Measurements from ENCODE around the gene KCNJ14.
A peak's percentile ranks its signal among the peaks of the same experiment; 100 is the strongest.

The KCNJ14 gene

GRCh38 chr19:48511800-48512503 is 56.6 kb downstream of the KCNJ14 start, which contains the start of gene LMTK3:
TSS of gene LMTK3 (minus strand) at chr19:48511835. CDS start at chr19:48511576, 259 bp downstream.
- no peak for TF ChIP-seq CTCF (IDR thresholded peaks at IDR 0.05; ENCODE audit: extremely low read depth, missing control alignments)

GRCh38 chr19:48512504-48513288 is 57.3 kb downstream of the KCNJ14 start:
- peak; percentile 16 for DNase-seq (ENCODE audit: low spot score)

More at GRCh38 chr19:48511800-48512503, 56.6 kb downstream of the KCNJ14 start, which contains the start of gene LMTK3:
- DNase-seq (ENCODE audit: low spot score), result peak; percentile 74

DNA sequence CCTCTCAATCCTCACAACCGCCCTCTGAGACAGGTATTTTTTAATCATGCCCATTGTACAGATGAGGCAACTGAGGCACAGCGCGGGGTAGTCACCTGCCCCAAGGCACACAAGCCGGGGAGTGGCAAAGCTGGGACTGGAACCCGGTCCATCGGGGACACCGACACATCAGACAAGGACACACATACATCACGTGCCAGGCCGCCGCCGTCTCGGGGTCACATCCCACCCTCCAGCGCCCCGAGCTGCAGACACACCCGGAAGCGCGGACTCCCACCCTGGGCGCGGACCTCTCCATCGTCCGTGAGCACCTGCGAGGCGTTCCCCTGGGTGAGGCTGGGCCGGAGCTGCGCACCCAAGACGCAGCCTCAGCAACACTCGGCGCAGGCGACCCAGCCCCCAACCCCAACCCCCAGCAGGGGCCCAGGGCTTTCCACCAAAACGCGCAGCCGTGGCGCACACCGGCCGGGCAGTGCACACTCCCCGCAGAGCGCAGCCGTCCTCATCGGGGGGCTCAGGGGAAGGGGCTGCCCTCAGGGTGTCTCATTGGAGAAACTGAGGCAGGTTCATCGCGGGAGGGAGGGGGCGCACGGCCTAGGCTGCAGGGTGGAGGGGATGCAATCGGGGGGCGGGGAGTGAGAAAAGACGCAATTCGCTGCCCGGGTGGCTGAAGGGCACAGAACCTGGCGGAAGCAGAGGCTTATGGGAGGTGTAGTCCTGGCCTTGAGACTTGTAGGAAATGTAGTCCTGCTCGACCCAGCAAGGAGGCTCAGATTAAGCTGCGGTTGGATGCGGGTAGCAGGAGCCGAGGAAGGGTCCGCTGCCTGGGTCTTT is 58.1 kb downstream of the KCNJ14 start:
- DNase-seq (ENCODE audit: low spot score), result peak; percentile 87
- no peak for TF ChIP-seq CTCF (IDR thresholded peaks at IDR 0.05; ENCODE audit: extremely low read depth, missing control alignments)

More at GRCh38 chr19:48512504-48513288, 57.3 kb downstream of the KCNJ14 start:
- no peak for TF ChIP-seq CTCF (IDR thresholded peaks at IDR 0.05; ENCODE audit: extremely low read depth, missing control alignments)

- no peak for DNase-seq (ENCODE audit: low spot score)
- TF ChIP-seq CTCF (IDR thresholded peaks at IDR 0.05; ENCODE audit: extremely low read depth, missing control alignments), result no peak
Observed at GRCh38 chr19:48514123-48514458, 58.7 kb downstream of the KCNJ14 start.

DNA sequence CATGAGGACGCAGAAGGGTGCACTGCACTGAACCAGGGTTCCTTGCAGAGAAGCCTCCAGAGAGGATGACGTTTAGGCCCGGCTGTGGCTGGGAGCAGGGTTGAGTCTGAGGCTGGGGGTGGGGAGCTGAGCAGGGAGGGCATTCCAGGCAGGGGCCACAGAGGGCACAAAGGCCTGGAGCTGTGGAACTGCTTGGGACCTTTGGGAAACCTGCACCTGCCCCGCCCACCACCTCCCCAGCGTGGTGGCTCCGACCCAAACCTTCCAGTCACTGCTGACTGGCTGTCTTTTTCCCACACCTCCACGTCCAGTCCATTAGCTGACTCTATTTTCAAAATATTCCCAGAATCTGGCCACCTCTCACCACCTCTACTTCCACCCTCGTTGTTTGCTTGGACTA is 61.2 kb downstream of the KCNJ14 start:
- TF ChIP-seq CTCF (IDR thresholded peaks at IDR 0.05; ENCODE audit: extremely low read depth, missing control alignments), result no peak
- no peak for DNase-seq (ENCODE audit: low spot score)

Data from GM20000 (cell line).